Bronchial epithelial cell (primary cell): ENCODE results near the gene TMEM260. TPM values are rescaled to one million over a fixed set of nuclear protein-coding genes. Genes with fewer than 3 reads are reported as not detected.
"Not testable (repeated sequence)": the region's sequence is repeated elsewhere in the genome, so short reads cannot be mapped to it uniquely, and the experiment has no call there.

ENCODE experiments used
- DNase-seq: peaks from one replicate; pipeline ENCODE4 v3.0.0-alpha.2; 2010; ENCODE audit warnings: low read depth
- FAIRE-seq: peaks from 2 replicates; lab custom pipeline; 2011; peaks lifted over from hg19 to GRCh38; lab: Jason Lieb, UNC
- H3K27me3 ChIP-seq: 2 replicates; pipeline ENCODE4 v1.5.1; 2011; ENCODE audit warnings: low read length; ENCODE audit not compliant: control insufficient read depth, insufficient read depth
- H3K36me3 ChIP-seq: 2 replicates; pipeline ENCODE4 v1.5.1; 2011; ENCODE audit warnings: low read length; ENCODE audit not compliant: control insufficient read depth, insufficient read depth
- H3K4me3 ChIP-seq: 2 replicates; pipeline ENCODE4 v1.5.1; 2011; ENCODE audit warnings: mild to moderate bottlenecking, low read depth, low read length, control low read depth
- CTCF ChIP-seq: IDR thresholded peaks from 2 replicates; pipeline ENCODE4 v1.5.1; 2011; ENCODE audit warnings: mild to moderate bottlenecking, moderate library complexity, low read length, control low read depth, inconsistent platforms; ENCODE audit not compliant: insufficient read depth, severe bottlenecking
- total RNA-seq: library from RNA; depleted of rRNA; stranded (reverse); fragments of >200 nt; gene quantifications from 2 replicates; pipeline ENCODE4 v1.2.1, GENCODE V29; 2014

TMEM260 gene
- total RNA-seq, 1 donor from 2014 or later: 19.5 TPM

- Histone ChIP-seq H3K36me3 (no peaks in the 10 kb centered on the region), H3K27me3 (no peaks in the 10 kb centered on the region), H3K4me3 (no peak overlapping the region)
- no peak for TF ChIP-seq CTCF
- DNase-seq (no peak), FAIRE-seq (no peak)
Observed at GRCh38 chr14:56660677-56661389, 81.2 kb downstream of the TMEM260 start.

GRCh38 chr14:56661478-56661877, 81.9 kb downstream of the TMEM260 start:
- no peak for FAIRE-seq
- H3K4me3 ChIP-seq: no peak overlapping the region

GRCh38 chr14:56664811-56665421, 85.3 kb downstream of the TMEM260 start:
- no peak for DNase-seq
- Histone ChIP-seq H3K4me3 (no peak overlapping the region), H3K36me3 (no peaks in the 10 kb centered on the region), H3K27me3 (no peaks in the 10 kb centered on the region)
- TF ChIP-seq CTCF: no peak
- no peak for FAIRE-seq

More at GRCh38 chr14:56661478-56661877, 81.9 kb downstream of the TMEM260 start:
- no peak for DNase-seq
- no peaks in the 10 kb centered on the region for H3K36me3 ChIP-seq
- no peaks in the 10 kb centered on the region for H3K27me3 ChIP-seq
- no peak for TF ChIP-seq CTCF

- Histone ChIP-seq H3K4me3 (no peak overlapping the region), H3K27me3 (no peaks in the 10 kb centered on the region), H3K36me3 (no peaks in the 10 kb centered on the region)
- no peak for FAIRE-seq
- peak; percentile 77 for DNase-seq
- TF ChIP-seq CTCF: no peak
Observed at GRCh38 chr14:56666294-56666693, 86.7 kb downstream of the TMEM260 start.

- Histone ChIP-seq H3K27me3 (no peaks in the 10 kb centered on the region), H3K4me3 (no peak overlapping the region), H3K36me3 (no peaks in the 10 kb centered on the region)
- DNase-seq: peak; percentile 79
- no peak for TF ChIP-seq CTCF
- no peak for FAIRE-seq
Observed at GRCh38 chr14:56666716-56667115, 87.1 kb downstream of the TMEM260 start.

- H3K36me3 ChIP-seq, FAIRE-seq, H3K4me3 ChIP-seq, DNase-seq, H3K27me3 ChIP-seq: not testable (repeated sequence)
Observed at GRCh38 chr14:56667290-56667689, 87.7 kb downstream of the TMEM260 start.
